Activated CD4-positive, alpha-beta T cell treated with anti-CD3 and anti-CD28 coated beads, Interleukin-2, amount 50 U/mL, for 1 hour (primary cell): ENCODE results near the gene FBRSL1.

Source experiments
- DNase-seq: peaks from one replicate; pipeline ENCODE4 v3.0.0-alpha.2; 2020

FBRSL1 gene

DNA sequence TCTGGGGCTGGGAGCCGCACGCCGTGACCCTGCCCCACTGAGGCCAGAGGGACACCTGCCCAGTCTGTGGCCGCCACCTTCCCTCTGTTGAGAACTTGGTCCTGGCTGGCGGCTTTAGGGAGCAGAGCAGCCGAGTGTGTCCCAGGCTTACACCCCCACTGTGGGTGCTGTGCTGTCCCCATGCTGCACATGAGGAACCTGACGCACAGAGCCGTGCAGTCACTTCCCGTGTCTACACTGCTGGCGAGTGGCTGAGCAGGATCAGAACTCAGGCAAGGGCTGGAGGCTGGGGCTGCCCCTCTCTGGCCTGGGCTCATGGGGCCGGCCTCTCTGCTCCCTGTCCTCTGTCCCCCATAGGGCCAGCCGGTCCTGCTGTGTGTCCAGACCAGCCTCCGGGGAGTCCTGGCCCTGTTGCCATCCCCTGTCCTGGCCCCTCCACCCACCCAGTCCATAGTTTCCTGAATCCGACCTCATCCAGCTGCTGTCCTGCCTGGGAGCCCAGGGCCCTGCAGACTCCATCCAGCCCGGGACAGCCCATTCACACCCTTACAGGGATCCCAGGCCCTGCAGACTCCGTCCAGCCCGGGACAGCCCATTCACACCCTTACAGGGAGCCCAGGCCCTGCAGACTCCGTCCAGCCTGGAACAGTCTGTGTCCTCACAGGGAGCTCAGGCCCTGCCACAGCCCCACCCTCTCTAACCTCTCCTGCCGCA, 10.3 kb downstream of the FBRSL1 start:
- DNase-seq = no peak

DNA sequence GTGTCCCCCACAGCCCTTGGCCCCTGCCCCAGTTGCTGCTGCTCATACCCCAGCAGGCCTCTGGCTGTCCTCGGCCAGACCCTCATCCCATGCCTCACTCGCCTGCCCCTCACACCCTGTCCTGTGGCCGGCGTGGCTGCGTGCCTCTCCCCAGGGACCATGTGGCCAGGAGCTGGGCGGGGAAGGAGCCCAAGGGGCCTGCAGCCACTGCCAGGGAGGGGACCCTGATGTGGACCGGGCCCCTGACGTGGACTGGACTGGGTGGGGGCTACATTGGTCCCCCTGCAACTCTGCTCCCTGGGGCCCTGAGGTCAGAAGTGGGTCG, 10.9 kb downstream of the FBRSL1 start:
- DNase-seq = no peak

DNA sequence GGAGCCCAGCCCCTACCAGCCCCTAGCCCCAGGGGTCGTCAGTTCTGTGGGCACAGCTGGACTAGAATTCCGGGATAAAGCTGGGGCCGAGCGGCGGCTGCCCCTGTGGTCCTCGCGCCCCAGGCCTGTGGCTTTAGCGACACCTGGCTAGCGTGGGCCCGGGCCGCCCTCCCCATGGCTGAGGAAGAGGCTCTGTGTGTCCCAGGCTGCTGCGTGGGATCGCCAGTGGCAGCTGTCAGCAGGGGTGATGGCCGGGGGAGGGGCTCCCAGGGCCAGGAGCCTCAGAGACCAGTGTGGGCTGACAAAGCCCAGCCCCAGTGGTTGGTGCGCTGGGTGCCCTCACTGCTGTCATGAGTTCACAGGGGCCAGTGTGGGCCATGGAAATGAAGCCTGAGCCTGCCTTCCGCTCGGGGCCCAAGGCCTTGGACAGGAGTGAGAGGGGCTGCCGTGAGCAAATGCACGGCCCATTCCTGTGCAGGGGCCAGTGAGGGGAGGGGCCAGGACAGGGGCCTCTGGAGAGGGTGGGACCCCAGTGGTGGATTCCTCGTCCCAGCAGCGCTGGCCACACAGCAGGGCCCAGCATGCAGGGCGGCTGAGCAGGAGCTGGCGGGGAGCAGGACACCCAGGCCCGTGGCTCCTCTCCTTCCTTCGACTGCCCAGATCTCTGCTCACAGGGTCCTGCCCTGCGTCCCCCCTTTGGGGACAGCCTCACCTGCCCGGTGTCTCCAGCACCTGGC, 11.4 kb downstream of the FBRSL1 start:
- no peak for DNase-seq

DNA sequence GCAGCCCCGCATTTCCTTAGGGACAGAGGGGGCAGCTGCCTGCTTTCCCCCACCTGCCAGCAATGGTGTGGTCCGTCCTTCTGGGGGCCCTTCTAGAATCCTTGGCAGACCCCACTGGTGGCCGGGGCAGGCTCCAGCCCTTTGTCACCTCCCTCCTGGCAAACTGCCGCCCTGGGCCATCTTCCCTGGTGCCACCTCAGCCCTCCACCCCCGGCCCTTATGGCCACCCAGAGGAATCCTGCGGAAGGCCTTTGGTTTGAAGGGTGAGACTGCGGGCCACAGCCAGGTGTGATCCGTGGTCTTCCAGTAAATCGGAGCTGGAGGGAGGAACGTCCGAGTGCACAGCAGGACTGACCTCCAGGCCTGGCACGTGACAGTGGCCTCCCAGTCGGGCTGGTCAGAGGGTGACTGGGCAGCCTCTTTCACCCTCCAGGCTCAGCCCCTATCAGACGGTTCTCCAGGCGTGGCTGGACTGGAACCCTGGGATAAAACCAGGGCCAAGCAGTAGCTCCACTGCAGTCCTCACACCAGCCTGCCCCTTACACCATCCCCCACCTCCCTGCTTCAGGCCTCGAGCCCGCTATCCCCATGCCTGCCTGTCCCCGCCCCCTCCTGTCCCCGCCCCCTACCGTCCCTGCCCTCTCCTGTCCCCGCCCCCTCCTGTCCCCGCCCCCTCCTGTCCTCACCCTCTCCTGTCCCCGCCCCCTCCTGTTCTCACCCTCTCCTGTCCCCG, 12.4 kb downstream of the FBRSL1 start:
- DNase-seq = no peak

DNA sequence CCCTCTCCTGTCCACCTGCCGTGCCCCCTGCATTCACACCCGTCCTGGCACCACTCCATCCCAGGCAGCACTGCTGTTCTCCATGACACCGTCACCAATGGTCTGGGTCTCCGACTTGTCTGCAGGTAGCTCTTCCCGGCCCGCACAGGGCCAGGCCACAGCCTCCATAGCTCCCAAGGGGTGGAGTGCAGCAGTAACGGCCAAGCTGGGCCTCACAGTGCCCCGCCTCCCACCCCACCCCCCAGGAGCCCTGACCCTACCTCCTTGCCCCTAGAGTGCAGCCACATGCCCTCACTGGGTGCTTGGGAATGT, 12.9 kb downstream of the FBRSL1 start:
- no peak for DNase-seq

DNA sequence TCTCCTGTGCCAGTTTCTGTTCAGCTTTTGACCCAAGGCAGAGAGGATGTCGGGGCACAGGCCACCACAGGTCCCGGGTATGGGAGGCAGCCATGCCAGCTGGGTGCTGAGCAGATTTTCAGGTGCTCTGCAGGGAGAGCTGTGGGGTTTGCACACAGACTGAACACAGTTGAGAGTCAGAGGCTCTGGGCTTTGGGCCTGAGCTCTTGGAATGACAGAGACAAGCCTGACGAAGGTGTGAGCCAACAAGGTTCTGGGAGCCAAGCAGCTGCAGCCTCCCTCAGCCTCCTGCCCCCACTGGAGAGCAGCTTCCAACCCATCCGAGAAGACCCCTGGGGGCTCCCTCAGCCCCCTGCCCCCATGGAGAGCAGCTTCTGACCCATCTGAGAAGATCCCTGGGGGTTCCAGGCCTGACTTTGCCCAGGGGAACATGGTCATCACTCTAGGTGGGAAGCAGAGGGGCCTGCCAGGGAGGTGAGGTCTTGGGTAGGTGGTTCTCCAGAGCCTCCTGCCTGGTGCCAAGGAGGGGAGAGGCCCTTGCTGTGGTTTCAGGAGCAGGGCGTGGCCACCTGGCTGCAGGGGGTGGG, 13.8 kb downstream of the FBRSL1 start:
- DNase-seq = no peak

DNA sequence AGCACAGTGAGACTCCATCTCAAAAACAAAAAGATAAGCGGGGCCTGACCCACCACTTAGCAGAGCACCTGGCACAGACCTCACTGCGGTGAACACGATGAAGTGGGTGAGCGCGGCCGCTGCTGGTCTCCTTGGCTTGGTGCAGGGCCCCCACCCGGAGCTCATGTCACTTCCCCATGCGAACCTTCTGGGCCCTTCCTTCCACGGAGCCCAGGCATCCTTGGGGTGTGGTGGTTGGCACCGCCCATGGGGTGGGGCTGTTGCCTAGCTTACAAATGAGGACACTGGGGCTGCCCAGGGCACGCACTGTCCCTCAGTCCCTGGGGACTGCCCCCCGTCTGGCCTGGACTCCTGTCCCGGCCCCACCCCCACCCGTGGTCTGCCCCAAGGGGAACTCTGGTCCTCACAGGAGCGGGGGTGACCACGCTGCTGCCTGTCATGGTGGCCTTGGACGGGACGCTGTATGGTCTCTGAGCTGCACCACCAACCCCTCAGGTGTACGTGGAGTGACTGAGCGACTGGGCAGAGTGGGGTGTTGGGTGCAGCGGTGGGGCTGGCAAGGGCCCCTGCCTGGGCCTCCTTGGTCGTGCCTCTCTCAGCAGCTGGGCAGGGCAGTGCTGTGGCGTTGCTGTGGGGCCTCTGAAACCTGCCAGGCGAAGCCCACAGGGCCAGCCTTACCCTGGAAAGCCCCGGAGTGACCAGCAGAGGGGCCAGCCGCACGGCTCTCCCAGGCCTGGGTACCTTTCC, 15.3 kb downstream of the FBRSL1 start:
- no peak for DNase-seq

DNA sequence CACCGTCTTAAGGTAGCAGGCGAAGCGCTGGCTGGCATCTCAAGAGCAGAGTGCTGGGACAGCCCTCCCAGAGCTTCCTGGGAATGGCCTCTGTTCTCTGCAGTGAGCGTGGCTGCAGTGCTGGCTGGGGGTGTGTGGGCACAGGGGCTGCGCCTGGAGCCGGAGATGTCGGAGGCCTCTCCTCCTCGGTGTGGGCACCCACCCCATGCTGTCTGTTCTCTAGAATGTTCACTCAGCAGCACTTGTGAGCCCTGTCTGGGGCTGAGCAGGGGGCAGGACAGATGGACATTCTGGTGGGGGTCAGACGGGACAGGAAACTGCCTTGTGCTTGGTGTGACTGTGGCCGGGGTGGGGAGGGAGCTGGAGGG, 15.9 kb downstream of the FBRSL1 start:
- no peak for DNase-seq

DNA sequence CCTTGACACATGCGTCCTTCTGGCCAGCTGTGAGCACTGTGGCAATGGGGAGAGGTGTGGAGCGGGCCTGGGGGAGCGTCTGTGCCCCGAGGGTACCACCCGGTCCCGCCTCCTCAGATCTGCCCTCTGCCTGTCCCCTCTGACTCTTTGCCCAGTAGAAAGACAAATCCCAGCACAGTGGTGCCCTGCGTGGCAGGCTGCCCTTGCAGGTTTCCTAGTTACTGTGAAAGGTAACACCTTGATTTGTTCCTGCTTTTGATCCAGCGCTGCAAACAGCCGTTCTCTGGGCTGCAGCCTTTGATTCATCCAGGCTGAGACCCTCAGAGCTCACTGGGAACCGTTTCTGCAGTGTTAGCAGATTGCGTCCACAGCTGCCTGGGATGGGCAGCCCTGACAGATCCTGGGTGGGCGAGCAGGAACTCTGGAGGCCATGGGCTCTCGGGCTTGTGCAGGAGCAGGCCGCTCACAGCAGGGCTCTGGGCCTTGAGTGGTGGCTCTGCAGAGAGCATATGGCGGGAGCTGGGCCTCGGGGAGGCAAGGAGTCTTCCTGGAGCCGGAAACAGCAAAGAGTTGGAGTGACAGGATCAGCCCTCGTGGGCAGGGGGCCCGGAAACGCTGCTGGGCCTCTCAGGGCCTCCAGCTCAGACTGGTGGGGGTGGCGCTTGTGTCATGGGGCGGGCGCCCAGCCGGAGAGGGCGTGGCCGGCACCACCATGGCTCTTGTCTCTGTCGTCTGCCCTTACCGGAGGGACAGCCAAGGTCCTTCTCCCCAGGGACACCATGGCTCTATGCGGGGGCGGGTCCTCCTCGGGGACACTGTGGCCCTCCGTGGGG, 16.6 kb downstream of the FBRSL1 start:
- peak; percentile 58 for DNase-seq

DNA sequence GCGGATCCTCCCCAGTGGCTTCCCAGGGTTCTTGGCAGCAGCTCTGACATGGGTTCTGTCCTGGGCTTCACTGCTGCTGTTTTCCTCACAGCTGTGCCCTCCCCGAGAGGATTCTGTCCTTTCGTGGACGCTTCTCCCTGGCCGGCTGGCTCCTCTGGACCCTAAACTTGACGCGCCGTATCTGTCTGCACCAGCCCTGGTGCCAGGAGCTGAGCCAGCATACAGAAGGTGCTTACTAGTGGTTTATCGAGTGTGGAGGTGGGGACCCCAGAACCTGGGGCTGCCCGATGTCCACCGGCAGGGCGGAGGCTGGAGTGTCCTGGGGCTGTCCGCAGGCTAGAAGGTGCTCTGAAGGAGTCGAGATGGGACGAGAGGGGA, 17.2 kb downstream of the FBRSL1 start:
- no peak for DNase-seq

DNA sequence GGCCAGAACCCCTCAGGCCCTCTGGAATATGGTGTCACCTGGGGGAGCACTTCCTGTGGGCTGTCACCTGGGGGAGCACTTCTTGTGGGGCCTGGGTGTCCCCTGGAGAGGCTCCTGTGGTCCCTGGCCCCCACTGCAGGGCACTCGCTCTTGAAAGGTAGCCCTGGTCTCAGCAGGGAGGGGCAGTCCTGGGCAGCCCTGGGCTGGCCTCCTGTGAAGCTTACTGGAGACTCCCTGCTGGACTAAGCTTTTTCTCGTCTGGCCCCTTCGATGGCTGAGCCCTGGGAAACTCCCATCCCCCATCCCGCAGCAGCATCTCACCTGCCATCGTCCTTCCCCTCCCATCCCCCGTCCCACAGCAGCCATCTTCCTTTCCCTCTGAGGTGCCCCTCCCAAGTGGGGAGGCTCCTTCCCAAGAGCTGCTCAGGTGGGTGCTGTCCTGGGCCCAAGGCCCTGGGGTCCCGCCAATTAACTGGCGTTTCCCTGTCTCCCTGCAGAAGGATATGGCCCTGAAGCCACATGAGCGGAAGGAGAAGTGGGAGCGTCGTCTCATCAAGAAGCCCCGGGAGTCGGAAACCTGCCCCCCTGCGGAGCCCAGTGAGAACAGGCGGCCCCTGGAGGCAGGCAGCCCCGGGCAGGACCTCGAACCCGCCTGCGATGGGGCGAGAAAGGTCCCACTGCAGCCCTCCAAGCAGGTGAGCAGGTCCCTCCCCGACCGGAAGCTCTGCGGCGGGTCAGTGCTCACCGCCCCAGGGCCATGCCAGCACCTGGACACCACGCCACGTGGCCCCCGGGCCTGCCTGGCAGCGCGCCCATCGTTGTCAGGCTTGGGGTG, 17.9 kb downstream of the FBRSL1 start:
- DNase-seq = no peak

DNA sequence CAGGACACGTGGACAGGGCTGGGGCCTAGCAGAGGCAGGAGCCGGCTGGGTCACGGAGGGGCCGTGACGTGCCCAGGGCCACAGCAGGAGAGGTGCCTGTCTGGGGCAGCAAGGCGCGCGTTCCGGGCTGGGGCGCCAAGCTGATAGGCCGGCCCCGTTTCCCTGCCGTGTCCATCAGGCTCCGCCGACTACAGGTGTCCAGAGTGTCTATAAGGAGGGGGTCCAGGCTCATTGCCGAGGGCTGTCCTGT, 18.5 kb downstream of the FBRSL1 start:
- no peak for DNase-seq

DNA sequence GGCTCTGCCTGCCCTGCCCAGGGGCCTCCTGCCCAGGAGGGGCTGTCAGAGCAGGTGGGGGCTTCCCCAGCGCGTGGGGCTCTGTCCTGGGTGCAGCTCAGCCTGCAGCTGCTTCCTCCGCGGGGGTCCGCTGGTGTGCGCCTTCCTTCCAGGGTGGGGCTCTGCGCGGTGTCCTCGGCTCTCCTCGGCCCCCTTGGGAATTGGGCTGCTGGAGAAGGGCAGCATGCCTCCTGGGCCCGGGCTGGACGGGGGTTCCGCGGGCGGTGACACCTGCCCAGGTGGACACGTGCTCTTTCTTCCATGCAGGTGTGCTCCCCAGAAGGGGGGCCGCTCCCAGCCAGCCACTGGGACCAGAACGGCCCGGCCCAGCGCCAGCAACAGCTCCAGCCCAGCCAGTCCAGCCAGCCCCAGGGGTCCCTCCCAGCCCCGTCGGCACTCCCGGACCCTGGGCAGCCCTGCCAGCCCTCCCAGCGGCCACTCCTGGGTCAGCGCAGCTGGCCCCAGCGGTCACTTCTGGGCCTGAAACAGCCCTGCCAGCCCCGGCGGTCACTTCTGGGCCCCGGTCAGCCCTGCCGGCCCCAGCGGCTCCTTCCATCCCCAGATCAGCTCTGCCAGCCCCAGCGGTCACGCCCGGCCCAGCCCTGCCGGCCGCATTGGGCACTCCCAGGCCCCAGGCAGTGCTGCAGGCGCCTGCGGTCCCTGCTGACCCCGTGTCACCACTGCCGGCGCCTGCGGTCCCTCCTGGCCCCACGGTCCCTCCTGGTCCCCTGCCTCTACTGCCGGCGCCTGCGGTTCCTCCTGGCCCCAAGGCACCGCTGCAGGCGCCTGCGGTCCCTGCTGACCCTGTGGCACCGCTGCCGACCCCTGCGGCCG, 19.1 kb downstream of the FBRSL1 start:
- no peak for DNase-seq

DNA sequence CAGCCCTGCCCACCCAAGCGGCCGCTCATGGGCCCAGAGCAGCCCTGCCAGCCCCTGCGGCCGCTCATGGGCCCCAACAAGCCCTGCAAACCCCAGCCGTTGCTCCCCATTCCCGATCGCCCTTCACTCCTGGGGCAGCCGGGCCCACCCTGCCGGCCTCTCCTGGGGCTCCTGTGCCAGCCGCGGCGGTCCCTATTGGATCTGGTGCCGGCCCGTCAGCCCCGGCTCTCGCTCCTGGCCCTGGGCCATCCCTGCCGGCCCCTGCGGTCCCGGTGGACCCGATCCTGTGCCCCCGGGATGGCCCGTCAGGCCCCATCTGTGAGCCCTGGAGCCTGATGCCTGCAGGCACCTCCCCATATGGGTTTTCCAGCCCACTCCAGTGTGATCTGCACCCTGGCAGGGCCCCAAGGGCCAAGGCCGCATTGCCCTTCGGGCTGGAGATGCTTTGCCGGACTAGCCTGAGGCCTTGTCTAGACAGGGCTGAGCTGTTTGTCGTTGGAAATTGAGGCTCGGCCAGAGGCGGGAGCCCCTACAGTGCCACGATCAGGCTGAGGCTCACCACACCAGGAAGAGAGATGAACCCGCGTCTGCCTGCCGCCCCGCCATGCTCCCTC, 20.3 kb downstream of the FBRSL1 start:
- DNase-seq = no peak

DNA sequence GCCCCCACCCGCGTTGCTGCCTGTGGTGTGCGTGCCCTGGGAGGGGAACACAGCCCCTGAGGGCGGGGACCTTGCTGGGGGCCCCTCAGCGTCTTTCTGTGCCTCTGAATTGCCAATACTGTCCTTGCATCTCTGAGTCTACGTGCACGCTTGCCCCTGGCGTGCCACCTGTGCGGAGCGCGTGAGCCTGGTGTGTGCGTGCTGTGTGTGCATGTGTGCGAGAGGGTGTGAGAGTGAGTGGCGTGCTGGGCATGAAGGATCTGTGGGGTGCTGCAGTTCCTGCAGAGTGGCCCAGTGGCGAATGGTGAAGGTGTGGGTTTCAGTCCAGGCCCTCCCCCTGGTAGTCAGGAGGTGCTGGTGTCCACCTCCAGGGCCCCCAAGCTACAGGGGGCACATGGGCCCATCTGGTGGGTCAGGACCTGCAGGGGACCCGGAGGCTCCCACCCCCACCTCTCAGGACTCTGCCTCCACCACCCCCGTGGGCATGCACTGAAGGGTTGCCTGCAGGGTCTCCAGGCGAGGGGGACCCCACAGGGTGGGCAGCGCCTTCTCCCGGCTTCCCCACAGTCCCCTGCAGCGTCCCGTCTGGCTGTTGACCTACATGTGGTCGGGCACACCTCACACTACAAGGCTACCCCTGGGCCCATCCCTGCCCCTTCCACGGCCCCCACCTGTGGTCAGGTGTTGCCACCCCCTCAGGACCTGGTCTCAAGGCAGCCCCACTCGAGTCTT, 21.0 kb downstream of the FBRSL1 start:
- DNase-seq = no peak

DNA sequence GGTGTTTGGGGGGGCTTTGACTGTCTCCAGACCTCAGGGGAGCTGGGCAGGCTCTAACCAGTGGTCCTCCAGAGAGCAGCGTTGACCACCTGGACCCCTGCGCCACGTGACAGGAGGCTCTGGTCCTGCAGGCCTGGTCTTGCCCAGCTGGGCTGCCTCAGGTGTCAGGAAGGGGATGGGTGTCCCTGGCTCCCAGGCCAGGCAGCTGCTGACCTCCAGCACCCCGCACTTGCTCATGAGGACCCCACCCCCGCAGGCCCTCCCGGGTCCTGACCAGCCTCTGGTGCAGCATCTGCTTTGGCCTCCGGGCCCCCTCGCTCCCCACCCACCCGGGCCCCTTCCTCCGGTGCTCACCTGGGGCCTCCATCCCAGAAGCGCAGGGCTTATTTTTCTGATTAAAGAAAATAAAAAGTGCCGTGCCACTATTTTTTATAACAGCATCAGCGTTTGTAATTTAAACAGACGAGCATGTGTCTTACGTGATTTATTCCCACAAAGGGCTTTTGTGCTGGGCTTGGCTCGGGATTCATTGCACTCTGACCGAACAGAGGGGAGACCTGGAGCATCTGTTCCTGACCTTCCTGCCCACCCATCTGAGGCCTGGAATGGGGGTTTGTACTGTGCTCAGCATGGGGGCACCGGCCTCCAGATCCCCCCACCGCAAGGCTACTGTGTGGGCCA, 21.7 kb downstream of the FBRSL1 start:
- no peak for DNase-seq

DNA sequence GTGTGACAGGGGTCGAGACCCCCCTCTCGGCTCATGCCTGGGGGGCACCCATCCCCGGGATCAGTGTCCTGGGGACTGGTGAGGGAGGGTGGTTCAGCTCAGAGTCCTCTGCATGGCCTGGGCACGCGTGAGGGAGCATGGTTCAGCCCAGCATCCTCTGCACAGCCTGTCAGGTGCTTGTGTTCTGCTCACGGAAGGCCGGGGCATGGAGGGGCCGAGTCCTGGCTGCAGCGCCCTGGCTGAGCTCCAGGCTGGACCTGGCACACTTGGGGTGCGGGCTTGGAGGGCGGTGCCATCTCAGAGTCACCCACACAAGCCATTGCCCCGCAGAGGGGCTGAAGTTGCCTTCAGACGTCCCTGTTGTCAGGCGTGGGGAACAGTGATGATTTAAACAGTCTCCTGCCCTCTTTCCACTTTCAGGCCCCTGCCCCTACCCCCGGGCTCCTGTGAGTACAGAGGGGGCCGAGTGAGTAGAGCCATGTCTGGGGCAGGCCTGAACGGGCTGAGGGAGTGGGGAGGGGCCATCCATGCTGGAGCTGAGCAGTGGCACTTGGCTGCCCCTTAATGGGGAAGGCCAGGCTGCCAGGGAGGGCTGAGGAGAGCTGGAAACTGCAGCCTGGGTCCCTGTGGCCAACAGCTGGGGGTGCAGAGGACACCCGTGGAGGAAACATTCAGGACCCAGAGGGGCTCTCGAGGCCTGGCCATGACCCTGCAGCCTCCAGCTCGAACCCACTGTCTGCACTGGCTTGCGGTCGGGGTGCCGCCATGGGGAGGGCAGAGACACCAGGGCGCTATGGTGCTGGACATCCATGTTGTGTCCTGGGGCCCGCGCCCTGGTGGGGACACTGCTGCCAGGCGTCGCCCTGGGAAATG, 22.5 kb downstream of the FBRSL1 start:
- DNase-seq = no peak

DNA sequence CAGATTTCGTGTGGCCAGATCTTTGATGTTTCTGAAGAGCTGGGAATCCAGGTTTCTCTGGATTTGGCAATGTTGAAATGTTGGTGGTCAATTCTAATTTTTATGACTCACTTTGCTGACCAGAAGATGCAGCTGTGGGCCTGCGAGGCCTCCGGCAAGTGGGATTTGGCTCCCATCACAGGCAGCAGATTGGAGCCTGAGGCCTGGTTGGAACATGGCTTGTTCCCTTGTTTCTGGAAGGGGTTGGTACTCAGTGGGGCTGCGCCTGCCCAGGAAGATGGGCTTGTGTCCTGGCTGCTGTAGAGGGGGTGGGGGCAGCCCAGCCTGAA, 23.1 kb downstream of the FBRSL1 start:
- DNase-seq = no peak
